Measurements from ENCODE around the gene GABBR2. TPM values are rescaled to one million over a fixed set of nuclear protein-coding genes. Genes with fewer than 3 reads are reported as not detected.

The GABBR2 gene
- total and polyA plus RNA-seq, 2 of the 8 experiments (the other 6 are each of a cell fraction or from before 2014, with no cell fraction given): 0.50 to 1.2 TPM

DNA sequence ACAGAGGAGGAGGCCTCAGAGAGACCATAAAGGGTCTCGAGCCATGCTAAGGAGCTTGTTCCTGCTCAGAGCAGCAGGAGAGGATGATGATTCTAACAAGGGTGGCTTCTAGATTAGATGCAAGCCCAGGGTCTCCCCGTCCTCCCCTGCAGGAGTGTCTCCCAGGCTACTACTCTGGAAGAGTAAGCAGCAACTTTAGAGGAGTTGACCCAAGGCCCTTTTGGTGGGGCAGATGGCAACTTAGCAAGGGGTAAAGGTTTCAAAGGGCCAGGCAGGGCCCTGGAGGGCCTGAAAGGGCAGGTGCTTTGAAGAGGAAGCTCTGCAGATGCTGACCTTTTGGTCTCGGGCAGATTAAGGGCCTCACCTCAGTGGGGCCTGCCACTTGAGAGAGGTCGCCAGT lies 174.9 kb downstream of the GABBR2 start:
- Histone ChIP-seq H3K4ac (replicated peaks; ENCODE audit: insufficient read length, low read depth, low read length) (no peak overlapping the region), H2AK5ac (ENCODE audit: low read depth, low read length) (no peak overlapping the region), H2AFZ (ENCODE audit: low read length) (no peak overlapping the region), H3K36me3 (ENCODE audit: control insufficient read depth in 2 of 4, insufficient read depth in 4 of 4, low read length in 3 of 4) (no peaks in the 10 kb centered on the region), H3K14ac (ENCODE audit: insufficient read length) (no peak overlapping the region), H2BK5ac (ENCODE audit: low read depth, low read length) (no peak overlapping the region), H3K4me3 (ENCODE audit: extremely low read depth in 1 of 4, insufficient read depth in 2 of 4, low read depth in 3 of 4, low read length in 4 of 4) (no peak overlapping the region), H2BK20ac (ENCODE audit: low read length) (no peak overlapping the region), H2BK15ac (ENCODE audit: low read length) (no peak overlapping the region), H3K4me1 (replicated peaks in 1 of 4; ENCODE audit: control insufficient read depth in 3 of 4, insufficient read depth in 4 of 4, low read length in 3 of 4) (no peaks in the 10 kb centered on the region), H4K8ac (ENCODE audit: extremely low read depth, insufficient read depth, low read length) (no peak overlapping the region), H3K27ac (ENCODE audit: low read depth, low read length) (no peak overlapping the region), H4K20me1 (replicated peaks in 1 of 2; ENCODE audit: control insufficient read depth in 1 of 2, insufficient read depth in 2 of 2, low read length in 2 of 2) (no peaks in the 10 kb centered on the region), H3K56ac (replicated peaks; ENCODE audit: insufficient read length, low read depth, low read length) (no peak overlapping the region), H3K4me2 (ENCODE audit: insufficient read depth in 1 of 2, low read depth in 2 of 2, low read length in 2 of 2) (no peak overlapping the region), H3K23me2 (ENCODE audit: low read depth, low read length) (no peaks in the 10 kb centered on the region), H3K9ac (replicated peaks in 1 of 4; ENCODE audit: extremely low read depth in 1 of 4, low read depth in 3 of 4, low read length in 3 of 4) (no peak overlapping the region), H3K79me2 (ENCODE audit: control insufficient read depth in 1 of 2, insufficient read depth in 2 of 2, low read length in 2 of 2) (no peaks in the 10 kb centered on the region), H2BK12ac (ENCODE audit: low read depth, low read length) (no peak overlapping the region), H3K18ac (ENCODE audit: extremely low read depth, low read length) (no peak overlapping the region), H4K5ac (ENCODE audit: insufficient read length, low read depth, low read length) (no peak overlapping the region), H3K27me3 (replicated peaks in 1 of 4; ENCODE audit: control insufficient read depth in 3 of 4, extremely low read depth in 1 of 4, insufficient read depth in 3 of 4, low read length in 3 of 4) (no peaks in the 10 kb centered on the region; a peak in 1 of 7 replicates), H4K91ac (replicated peaks; ENCODE audit: insufficient read length, low read length) (no peak overlapping the region), H3K23ac (ENCODE audit: insufficient read length) (no peak overlapping the region), H3K79me1 (ENCODE audit: low read depth, low read length) (no peaks in the 10 kb centered on the region), H3K9me3 (ENCODE audit: insufficient read depth in 2 of 2, low read depth in 1 of 2, low read length in 1 of 2) (peaks cover 0 to 8% of the 10 kb centered on the region in 2 experiments; a peak in 2 of 4 replicates), H2BK120ac (replicated peaks; ENCODE audit: low read depth, low read length) (no peak overlapping the region)
- ChIA-PET POLR2A (ENCODE audit: partially characterized antibody) (no interaction called here), CTCF (ENCODE audit: partially characterized antibody) (interaction anchor here (1.2 to 1.3 kb wide), 2 partner anchors 219 to 643 kb away, joined by 3 read pairs; no protein-coding TSS in a partner anchor)
- TF ChIP-seq RBBP5 (IDR thresholded peaks at IDR 0.05; ENCODE audit: borderline replicate concordance, low read depth, low read length): no peak
- no peak for TF ChIP-seq SUZ12 (IDR thresholded peaks at IDR 0.05; ENCODE audit: low read length)
- no peak for TF ChIP-seq SP2 (IDR thresholded peaks at IDR 0.05; ENCODE audit: low read length)
- TF ChIP-seq SRF (IDR thresholded peaks at IDR 0.05; ENCODE audit: low read depth, low read length): no peak
- no peak for TF ChIP-seq SP4 (IDR thresholded peaks at IDR 0.05; ENCODE audit: low read length)
- FAIRE-seq (no peak), DNase-seq (ENCODE audit: low read depth in 1 of 2, low spot score in 2 of 2) (no peak)
- 86% methylated on average over 4 of the region's 4 CpGs; no CpG with 5 or more reads in 1 of the 2 experiments for WGBS, 2 experiments (ENCODE audit: extremely low coverage in 1 of 2, insufficient coverage in 1 of 2, insufficient read length in 1 of 2, insufficient replicate concordance in 2 of 2, low coverage in 1 of 2, low lambda C conversion rate in 2 of 2, missing lambda C conversion rate in 1 of 2)

Measured in H1 (cell line).